ENCODE measurements around the gene KRT6A.

The KRT6A gene

GRCh38 chr12:52530905-52531304 lies 37.8 kb upstream of the KRT6A start:
- no peak overlapping the region for H3K4me3 ChIP-seq (ENCODE audit: control insufficient read depth, low read depth, low read length)
- TF ChIP-seq CTCF (IDR thresholded peaks at IDR 0.05; ENCODE audit: control insufficient read depth, insufficient read depth, low read depth, low read length, missing control alignments) = no peak
- no peak for DNase-seq (ENCODE audit: low read depth)

DNA sequence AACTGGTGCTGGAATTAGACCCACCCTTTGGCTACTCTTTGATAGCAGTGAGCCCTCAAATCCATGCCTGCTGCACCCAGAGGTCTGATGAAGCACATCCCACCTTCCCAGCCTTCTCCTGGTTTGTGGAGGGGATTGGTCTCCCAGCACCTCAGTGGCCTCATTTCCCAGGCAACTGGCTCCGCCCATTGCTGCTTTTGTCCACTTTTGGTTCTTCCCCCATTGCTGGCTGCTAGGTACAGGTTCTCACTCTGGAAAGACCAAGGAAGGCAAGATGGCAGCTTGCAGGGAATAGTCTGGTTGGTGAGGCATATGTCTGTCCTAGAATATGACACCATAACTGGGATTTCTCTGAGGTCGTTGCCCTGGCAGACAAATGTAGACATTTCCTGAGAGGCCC lies 37.3 kb upstream of the KRT6A start:
- no peak for TF ChIP-seq CTCF (IDR thresholded peaks at IDR 0.05; ENCODE audit: control insufficient read depth, insufficient read depth, low read depth, low read length, missing control alignments)
- DNase-seq (ENCODE audit: low read depth) = no peak
- no peak overlapping the region for H3K4me3 ChIP-seq (ENCODE audit: control insufficient read depth, low read depth, low read length)

GRCh38 chr12:52529846-52530245 lies 36.8 kb upstream of the KRT6A start:
- no peak for DNase-seq (ENCODE audit: low read depth)
- no peak for TF ChIP-seq CTCF (IDR thresholded peaks at IDR 0.05; ENCODE audit: control insufficient read depth, insufficient read depth, low read depth, low read length, missing control alignments)

DNA sequence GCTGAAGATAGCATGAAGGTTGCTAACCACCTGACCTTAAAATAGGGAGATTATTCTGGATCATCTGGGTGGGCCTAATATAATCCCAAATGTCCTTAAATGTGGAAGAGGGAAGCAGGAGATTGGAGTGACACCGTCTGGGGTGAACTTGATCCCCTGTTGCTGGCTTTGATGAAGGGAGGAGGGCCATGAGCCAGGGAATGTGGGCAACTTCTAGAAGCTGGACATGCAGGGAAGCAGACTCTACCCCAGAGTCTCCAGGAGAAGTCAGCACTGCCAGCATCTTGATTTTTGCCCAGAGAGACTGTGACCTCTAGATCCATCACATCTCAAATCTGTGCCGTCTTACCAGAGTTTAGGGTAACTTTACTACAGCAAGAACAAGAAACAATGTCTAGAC lies 36.4 kb upstream of the KRT6A start:
- H3K4me3 ChIP-seq (ENCODE audit: control insufficient read depth, low read depth, low read length) = no peak overlapping the region
- DNase-seq (ENCODE audit: low read depth) = no peak
- TF ChIP-seq CTCF (IDR thresholded peaks at IDR 0.05; ENCODE audit: control insufficient read depth, insufficient read depth, low read depth, low read length, missing control alignments) = no peak

More at GRCh38 chr12:52529846-52530245, 36.8 kb upstream of the KRT6A start:
- H3K4me3 ChIP-seq (ENCODE audit: control insufficient read depth, low read depth, low read length) = no peak overlapping the region

- no peak for TF ChIP-seq CTCF (IDR thresholded peaks at IDR 0.05; ENCODE audit: control insufficient read depth, insufficient read depth, low read depth, low read length, missing control alignments)
- no peak overlapping the region for H3K4me3 ChIP-seq (ENCODE audit: control insufficient read depth, low read depth, low read length)
- DNase-seq (ENCODE audit: low read depth) = no peak
Observed at GRCh38 chr12:52528641-52529143, 35.6 kb upstream of the KRT6A start.

DNA sequence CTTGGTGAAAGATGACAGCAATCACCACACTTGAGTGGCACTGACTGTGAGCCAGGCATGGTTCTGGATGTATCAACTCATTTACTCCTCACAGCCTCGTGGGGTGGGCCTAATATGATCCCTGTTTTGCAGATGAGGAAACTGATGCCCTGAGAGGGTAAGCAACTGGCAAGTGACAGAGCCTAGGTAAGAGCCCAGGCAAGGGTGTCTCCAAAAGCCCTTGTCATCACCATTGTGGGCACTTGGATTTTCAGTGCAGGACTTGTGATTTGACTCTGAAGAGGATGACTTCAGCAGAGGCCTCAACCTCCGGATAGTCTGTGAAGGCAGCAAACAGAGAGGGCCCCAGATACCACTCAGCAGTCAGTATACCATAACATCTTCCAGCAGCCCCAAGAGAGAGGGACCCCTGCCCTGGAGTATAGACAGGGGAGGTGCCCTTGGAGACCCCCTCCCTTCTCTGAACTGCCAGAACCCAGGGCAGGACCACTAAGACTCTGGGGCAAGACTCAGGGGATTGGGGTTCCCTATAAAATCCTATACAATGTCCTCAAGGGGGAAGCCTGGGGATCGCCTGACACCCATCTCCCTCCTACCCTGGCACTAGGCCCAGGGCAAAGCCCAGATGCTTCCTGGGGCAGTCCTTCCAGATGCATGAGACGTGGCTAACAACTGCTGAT lies 34.2 kb upstream of the KRT6A start:
- no peak overlapping the region for H3K4me3 ChIP-seq (ENCODE audit: control insufficient read depth, low read depth, low read length)
- no peak for TF ChIP-seq CTCF (IDR thresholded peaks at IDR 0.05; ENCODE audit: control insufficient read depth, insufficient read depth, low read depth, low read length, missing control alignments)
- DNase-seq (ENCODE audit: low read depth) = no peak
